Body of pancreas (tissue), 4 donors: ENCODE measurements around the gene RNF7. TPM values are rescaled to one million over a fixed set of nuclear protein-coding genes. Genes with fewer than 3 reads are reported as not detected.

ENCODE experiments used
- ATAC-seq: fragments of 150-250 bp; one replicate; pipeline ENCODE4 v1.9.1; 2016
- DNase-seq, 4 donors: peaks; one replicate each; pipeline ENCODE4 v3.0.0-alpha.2; 2019
- H3K27ac ChIP-seq, 4 donors: fragments of 200-600 bp; sonication (generic); 1 replicate in 3 of 4; 2 replicates in 1 of 4; pipeline versions ENCODE4 v1.5.1 to v1.6.1; 2016 to 2019; ENCODE audit warnings: mild to moderate bottlenecking in 1 of 4, mixed read lengths in 1 of 4, moderate library complexity in 1 of 4
- H3K27me3 ChIP-seq, 2 donors: fragments of 200-600 bp; sonication (generic); one replicate each; pipeline ENCODE4 v1.6.0; 2016; ENCODE audit warnings: mild to moderate bottlenecking in 1 of 2
- H3K36me3 ChIP-seq, 2 donors: fragments of 200-600 bp; sonication (generic); replicated peaks in 1 of 2; 2 replicates each; pipeline ENCODE4 v1.5.1; 2016; ENCODE audit warnings: low read depth in 2 of 2; ENCODE audit not compliant: insufficient read depth in 1 of 2
- H3K4me1 ChIP-seq: fragments of 200-600 bp; sonication (generic); one replicate; pipeline ENCODE4 v1.6.0; 2016
- H3K4me3 ChIP-seq, 2 donors: fragments of 200-600 bp; sonication (generic); 1 replicate in 1 of 2; 2 replicates in 1 of 2; pipeline ENCODE4 v1.5.1; 2016 to 2019
- H3K9me3 ChIP-seq, 3 donors: fragments of 200-600 bp; sonication (generic); 1 replicate in 2 of 3; 2 replicates in 1 of 3; pipeline ENCODE4 v1.5.1; 2016
- CTCF ChIP-seq, 7 experiments: fragments of 450-650 bp in 4 of 7; fragments of 200-600 bp in 3 of 7; sonication (generic) in 3 of 7; IDR thresholded peaks; one replicate each; pipeline ENCODE4 v1.5.1; 2016 to 2019; ENCODE audit warnings: antibody characterized with exemption in 7 of 7
- POLR2A ChIP-seq, 3 donors: fragments of 450-650 bp; IDR thresholded peaks; one replicate each; pipeline ENCODE4 v1.6.1; 2016; ENCODE audit warnings: antibody characterized with exemption in 3 of 3, mild to moderate bottlenecking in 2 of 3
- WGBS, 2 donors: methylation state at CpG; one replicate each; pipeline ENCODE4 v1.1.5; 2017; 5-methylcytosine and 5-hydroxymethylcytosine counted together
- intact Hi-C: fragments of 100-400 bp; cut with DNase I; formaldehyde crosslinking; loops from one replicate; pipeline ENCODE4 v1.15.1; 2023
- total RNA-seq, 2 donors: library from RNA; depleted of rRNA; stranded (reverse); fragments of >200 nt; gene quantifications; one replicate each; pipeline ENCODE4 v1.1.0, GENCODE V29; 2016

The RNF7 gene
- total RNA-seq, 2 donors from 2014 or later = 12.5 to 61.2 TPM

- TF ChIP-seq POLR2A (IDR thresholded peaks at IDR 0.05) = no peak
- TF ChIP-seq CTCF (IDR thresholded peaks at IDR 0.05) = no peak
- Histone ChIP-seq H3K27ac (no peak overlapping the region), H3K4me1 (no peaks in the 10 kb centered on the region), H3K27me3 (no peaks in the 10 kb centered on the region), H3K9me3 (no peaks in the 10 kb centered on the region), H3K4me3 (no peak overlapping the region), H3K36me3 (no peaks in the 10 kb centered on the region)
- intact Hi-C loops = no loop called here
- ATAC-seq (no peak), DNase-seq (no peak)
- 90 to 93% methylated on average over 6 of the region's 6 CpGs for WGBS, 2 donors
These were observed 35.6 kb downstream of the RNF7 start for GRCh38 chr3:141773676-141774075.

- Histone ChIP-seq H3K27me3 (no peaks in the 10 kb centered on the region), H3K27ac (no peak overlapping the region), H3K4me1 (no peaks in the 10 kb centered on the region), H3K9me3 (no peaks in the 10 kb centered on the region), H3K4me3 (no peak overlapping the region), H3K36me3 (no peaks in the 10 kb centered on the region)
- ATAC-seq = no peak
- no peak for TF ChIP-seq CTCF (IDR thresholded peaks at IDR 0.05)
- no peak for TF ChIP-seq POLR2A (IDR thresholded peaks at IDR 0.05)
- 84 to 85% methylated on average over 14 of the region's 14 CpGs for WGBS, 2 donors
- no peak for DNase-seq
- intact Hi-C loops = no loop called here
These were observed 38.3 kb downstream of the RNF7 start for GRCh38 chr3:141776376-141776775.

- no peak for DNase-seq
- Histone ChIP-seq H3K9me3 (no peaks in the 10 kb centered on the region), H3K27ac (no peak overlapping the region), H3K4me3 (no peak overlapping the region), H3K36me3 (no peaks in the 10 kb centered on the region), H3K4me1 (no peaks in the 10 kb centered on the region), H3K27me3 (no peaks in the 10 kb centered on the region)
- intact Hi-C loops = no loop called here
- TF ChIP-seq POLR2A (IDR thresholded peaks at IDR 0.05) = no peak
- TF ChIP-seq CTCF (IDR thresholded peaks at IDR 0.05) = no peak
- WGBS, 2 donors = 79 to 84% methylated on average over 15 of the region's 15 CpGs
- no peak for ATAC-seq
These were observed 38.8 kb downstream of the RNF7 start for GRCh38 chr3:141776885-141777284.

- H3K36me3 ChIP-seq = no peaks in the 10 kb centered on the region
- DNase-seq (no peak), ATAC-seq (no peak)
- H3K27ac ChIP-seq = no peak overlapping the region
- no peaks in the 10 kb centered on the region for H3K27me3 ChIP-seq
- intact Hi-C loops = no loop called here
- 81 to 94% methylated on average over 27 to 42 of the region's 42 CpGs for WGBS, 2 donors
- no peak for TF ChIP-seq CTCF (IDR thresholded peaks at IDR 0.05)
- TF ChIP-seq POLR2A (IDR thresholded peaks at IDR 0.05) = no peak
- no peaks in the 10 kb centered on the region for H3K9me3 ChIP-seq
- no peaks in the 10 kb centered on the region for H3K4me1 ChIP-seq
- H3K4me3 ChIP-seq = no peak overlapping the region
These were observed 40.1 kb downstream of the RNF7 start for GRCh38 chr3:141777957-141778813.

GRCh38 chr3:141779667-141780066, 41.6 kb downstream of the RNF7 start:
- DNase-seq = no peak
- WGBS, 2 donors = 100% methylated on average over 1 of the region's 1 CpG
- Histone ChIP-seq H3K36me3 (no peaks in the 10 kb centered on the region), H3K4me1 (no peaks in the 10 kb centered on the region), H3K4me3 (no peak overlapping the region), H3K27ac (no peak overlapping the region), H3K27me3 (no peaks in the 10 kb centered on the region), H3K9me3 (no peaks in the 10 kb centered on the region)
- intact Hi-C loops = no loop called here
- no peak for ATAC-seq
- no peak for TF ChIP-seq CTCF (IDR thresholded peaks at IDR 0.05)
- TF ChIP-seq POLR2A (IDR thresholded peaks at IDR 0.05) = no peak
